ENCODE measurements around the gene KLRF2. TPM values are rescaled to one million over a fixed set of nuclear protein-coding genes. Genes with fewer than 3 reads are reported as not detected.

The KLRF2 gene
- total and polyA plus RNA-seq, 2 of the 8 experiments (the other 6 are each of a cell fraction or from before 2014, with no cell fraction given) = not detected

DNA sequence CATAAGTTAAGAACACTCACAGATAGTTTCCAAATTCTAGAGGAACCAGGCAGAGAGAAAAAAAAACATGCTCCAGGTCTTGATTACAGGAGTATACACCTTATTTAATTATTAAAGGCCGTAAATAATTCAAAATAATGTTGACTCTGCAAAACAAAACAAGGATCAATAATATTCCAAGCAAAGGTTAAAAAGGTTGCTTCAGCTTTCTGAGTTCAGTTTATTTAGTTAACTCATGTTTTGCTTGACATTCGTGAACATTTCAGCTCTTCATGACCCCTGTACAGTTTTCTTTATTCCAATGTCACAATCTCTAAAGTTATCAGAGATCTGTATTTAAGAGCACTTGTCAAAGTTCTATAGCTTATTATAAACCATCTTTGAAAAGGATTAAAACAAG, 19.6 kb downstream of the KLRF2 start (continued):
- TF ChIP-seq RFX5 (IDR thresholded peaks at IDR 0.05; ENCODE audit: borderline replicate concordance, low read depth, low read length) = no peak
- no peak for TF ChIP-seq ATF3 (IDR thresholded peaks at IDR 0.05; ENCODE audit: insufficient read depth, low read depth, low read length)
- TF ChIP-seq SIX5 (IDR thresholded peaks at IDR 0.05; ENCODE audit: low read depth, low read length) = no peak
- no peak for TF ChIP-seq KDM1A (IDR thresholded peaks at IDR 0.05; ENCODE audit: borderline replicate concordance, low read length)
- no peak for TF ChIP-seq SAP30 (IDR thresholded peaks at IDR 0.05; ENCODE audit: insufficient read depth, insufficient replicate concordance, low read length)
- no peak for TF ChIP-seq RAD21 (IDR thresholded peaks at IDR 0.05 in 1 of 2, conservative IDR thresholded peaks at IDR 0.05 in 1 of 2; ENCODE audit: low read depth in 2 of 2, low read length in 2 of 2)
- no peak for TF ChIP-seq MAFK (IDR thresholded peaks at IDR 0.05; ENCODE audit: low read depth, low read length)
